Measurements from ENCODE around the gene OR10D3.
"Not testable (repeated sequence)": the region's sequence is repeated elsewhere in the genome, so short reads cannot be mapped to it uniquely, and the experiment has no call there.

The OR10D3 gene

GRCh38 chr11:124159481-124159880, 23.7 kb upstream of the OR10D3 start:
- POLR2A ChIA-PET (ENCODE audit: low non-redundant PET): no interaction called here

GRCh38 chr11:124160986-124161385, 22.2 kb upstream of the OR10D3 start:
- CTCF ChIA-PET: no interaction called here

More at GRCh38 chr11:124159481-124159880, 23.7 kb upstream of the OR10D3 start:
- CTCF ChIA-PET: interaction anchor here (0.7 kb wide), 1 partner anchor 1578 kb away, joined by 3 read pairs; no protein-coding TSS in a partner anchor
- H3K27ac ChIP-seq: no peak overlapping the region
- DNase-seq (ENCODE audit: low spot score): no peak
- TF ChIP-seq CTCF (conservative IDR thresholded peaks at IDR 0.05; ENCODE audit: low read depth): no peak

GRCh38 chr11:124167826-124168231, 15.3 kb upstream of the OR10D3 start:
- ChIA-PET POLR2A (ENCODE audit: low non-redundant PET) (no interaction called here), CTCF (no interaction called here)
- no peak for DNase-seq (ENCODE audit: low spot score)
- TF ChIP-seq CTCF (conservative IDR thresholded peaks at IDR 0.05; ENCODE audit: low read depth): no peak
- H3K27ac ChIP-seq: no peak overlapping the region

More at GRCh38 chr11:124160986-124161385, 22.2 kb upstream of the OR10D3 start:
- POLR2A ChIA-PET (ENCODE audit: low non-redundant PET): no interaction called here
- H3K27ac ChIP-seq: no peak overlapping the region
- no peak for TF ChIP-seq CTCF (conservative IDR thresholded peaks at IDR 0.05; ENCODE audit: low read depth)
- DNase-seq (ENCODE audit: low spot score): no peak

- no peak overlapping the region for H3K27ac ChIP-seq
- ChIA-PET CTCF (no interaction called here), POLR2A (ENCODE audit: low non-redundant PET) (no interaction called here)
- TF ChIP-seq CTCF (conservative IDR thresholded peaks at IDR 0.05; ENCODE audit: low read depth): no peak
- DNase-seq (ENCODE audit: low spot score): no peak
Measured at GRCh38 chr11:124168796-124169195, 14.3 kb upstream of the OR10D3 start.

- H3K27ac ChIP-seq; CTCF ChIA-PET; POLR2A ChIA-PET (ENCODE audit: low non-redundant PET); DNase-seq (ENCODE audit: low spot score): not testable (repeated sequence)
Measured at GRCh38 chr11:124170315-124170714, 12.8 kb upstream of the OR10D3 start.

GRCh38 chr11:124170801-124171586, 12.2 kb upstream of the OR10D3 start:
- TF ChIP-seq CTCF (conservative IDR thresholded peaks at IDR 0.05; ENCODE audit: low read depth): no peak
- no peak overlapping the region for H3K27ac ChIP-seq
- ChIA-PET CTCF (interaction anchor here (0.5 kb wide), 1 partner anchor 552 kb away, joined by 3 read pairs; no protein-coding TSS in a partner anchor), POLR2A (ENCODE audit: low non-redundant PET) (no interaction called here)
- no peak for DNase-seq (ENCODE audit: low spot score)

- CTCF ChIA-PET: interaction anchor here (0.6 kb wide), 1 partner anchor 17 kb away, joined by 5 read pairs; no protein-coding TSS in a partner anchor
- no peak overlapping the region for H3K27ac ChIP-seq
- DNase-seq (ENCODE audit: low spot score): no peak
- POLR2A ChIA-PET (ENCODE audit: low non-redundant PET): no interaction called here
- no peak for TF ChIP-seq CTCF (conservative IDR thresholded peaks at IDR 0.05; ENCODE audit: low read depth)
Measured at GRCh38 chr11:124172101-124172500, 11.0 kb upstream of the OR10D3 start.
